CD4-positive, alpha-beta T cell treated with Interleukin-6 for 4 hours (primary cell): ENCODE measurements around the gene SRRM4.

ENCODE experiments used
- DNase-seq: peaks from one replicate; pipeline ENCODE4 v3.0.0-alpha.2; 2020; ENCODE audit warnings: mixed read lengths

SRRM4 gene

DNA sequence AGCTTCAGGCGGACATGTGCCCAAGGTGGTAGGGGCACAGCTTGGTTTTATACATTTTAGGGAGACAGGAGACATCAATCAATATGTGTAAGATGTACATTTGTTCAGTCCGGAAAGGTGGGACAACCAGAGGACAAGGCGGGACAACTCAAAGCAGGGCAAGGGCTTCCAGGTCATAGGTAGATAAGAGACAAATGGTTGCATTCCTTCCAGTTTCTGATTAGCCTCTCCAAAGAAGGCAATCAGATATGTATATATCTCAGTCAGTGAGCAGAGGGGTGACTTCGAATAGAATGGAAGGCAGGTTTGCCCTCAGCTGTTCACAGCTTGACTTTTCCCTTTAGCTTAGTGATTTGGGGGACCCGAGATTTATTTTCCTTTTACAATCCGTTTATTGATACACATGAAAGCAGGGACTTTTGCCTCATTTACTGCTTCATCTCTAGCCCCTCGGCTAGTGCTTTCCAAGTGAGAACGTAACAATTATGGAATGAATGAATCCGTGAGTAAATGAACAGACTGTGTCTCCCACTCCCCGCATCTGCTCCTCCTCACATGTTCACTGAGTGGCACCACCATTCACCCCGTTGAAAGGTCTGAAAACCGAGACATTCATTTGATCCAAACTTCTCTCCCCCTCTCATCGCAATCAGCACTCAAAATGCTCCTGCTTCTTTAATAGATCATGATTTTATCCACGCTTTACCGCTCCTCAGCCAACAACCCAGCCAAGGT, 190.5 kb downstream of the SRRM4 start:
- DNase-seq, result no peak

GRCh38 chr12:119175081-119175480, 193.7 kb downstream of the SRRM4 start:
- no peak for DNase-seq

DNA sequence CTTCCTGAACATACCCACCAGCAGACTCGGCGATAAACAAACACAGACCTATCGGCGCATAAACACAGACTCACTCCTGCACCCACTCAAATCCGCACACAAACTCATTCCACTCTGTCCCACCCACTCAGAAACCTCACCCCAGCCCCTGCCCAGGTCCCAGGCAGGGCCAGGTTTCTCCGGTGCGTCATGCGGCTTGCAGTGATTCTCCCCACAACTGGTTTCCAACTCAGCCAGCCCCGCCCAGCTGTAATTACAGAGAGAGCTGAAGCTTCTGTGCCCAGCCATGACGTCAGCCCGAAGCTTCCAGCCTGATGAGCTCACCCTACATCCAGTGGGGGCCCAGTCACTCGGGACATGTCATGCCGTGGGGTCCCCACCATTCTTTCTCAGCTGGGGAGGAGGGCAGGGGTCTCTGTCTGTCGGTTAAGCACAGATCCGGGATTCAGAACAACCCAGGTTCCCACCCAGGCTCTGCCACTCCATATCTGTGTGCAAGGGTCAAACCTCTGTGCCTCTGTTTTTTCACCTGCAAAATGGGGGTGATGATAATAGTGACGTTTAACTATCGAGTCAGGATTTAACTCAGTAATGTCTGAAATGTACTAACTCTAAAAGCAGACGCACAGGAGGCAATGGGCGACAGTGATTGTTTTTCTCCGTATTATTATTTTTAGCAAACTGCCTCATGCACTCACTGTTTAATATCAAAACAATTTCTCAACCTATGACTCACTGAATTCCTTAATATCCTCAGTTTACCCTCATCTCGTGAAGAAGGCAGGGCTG, 195.1 kb downstream of the SRRM4 start:
- no peak for DNase-seq

DNA sequence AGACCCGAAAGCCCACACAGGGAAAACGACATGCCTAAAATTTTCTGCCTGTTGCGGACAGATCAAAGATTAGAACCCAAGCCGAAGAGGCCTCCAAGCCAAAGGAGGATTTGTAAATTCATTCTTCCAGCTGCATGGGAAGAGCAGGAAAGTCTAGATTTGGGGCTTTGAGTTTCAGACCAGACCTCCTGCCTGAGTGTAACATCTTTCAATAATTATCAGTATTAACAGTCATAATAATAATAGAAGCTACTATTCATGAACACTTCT, 195.7 kb downstream of the SRRM4 start:
- no peak for DNase-seq

- no peak for DNase-seq
Observed at GRCh38 chr12:119177724-119178380, 196.5 kb downstream of the SRRM4 start.

GRCh38 chr12:119178544-119179334, 197.4 kb downstream of the SRRM4 start, which contains the start of gene HSPB8:
Gene HSPB8 (plus strand): TSS chr12:119178931. CDS start chr12:119179313, 382 bp downstream.
- no peak for DNase-seq

DNA sequence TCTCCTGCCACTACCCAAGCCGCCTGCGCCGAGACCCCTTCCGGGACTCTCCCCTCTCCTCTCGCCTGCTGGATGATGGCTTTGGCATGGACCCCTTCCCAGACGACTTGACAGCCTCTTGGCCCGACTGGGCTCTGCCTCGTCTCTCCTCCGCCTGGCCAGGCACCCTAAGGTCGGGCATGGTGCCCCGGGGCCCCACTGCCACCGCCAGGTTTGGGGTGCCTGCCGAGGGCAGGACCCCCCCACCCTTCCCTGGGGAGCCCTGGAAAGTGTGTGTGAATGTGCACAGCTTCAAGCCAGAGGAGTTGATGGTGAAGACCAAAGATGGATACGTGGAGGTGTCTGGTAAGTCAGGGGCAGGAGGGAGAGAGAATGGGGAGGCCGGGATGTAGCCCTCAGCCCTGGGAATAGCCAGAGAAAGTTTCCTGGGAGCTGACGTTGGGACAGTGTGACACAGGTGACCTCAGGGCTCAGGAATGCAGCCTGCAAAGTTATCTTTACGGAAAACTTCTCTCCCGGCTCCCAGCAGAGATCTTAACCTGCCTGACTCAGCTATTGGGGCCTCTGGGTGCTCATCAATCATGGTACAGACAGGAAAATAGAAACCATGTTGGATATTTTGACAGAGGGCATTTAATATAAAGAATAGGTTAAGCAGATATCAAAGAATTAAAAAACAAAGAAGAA, 198.1 kb downstream of the SRRM4 start:
- DNase-seq, result no peak

- no peak for DNase-seq
Observed at GRCh38 chr12:119180380-119181040, 199.2 kb downstream of the SRRM4 start.

DNA sequence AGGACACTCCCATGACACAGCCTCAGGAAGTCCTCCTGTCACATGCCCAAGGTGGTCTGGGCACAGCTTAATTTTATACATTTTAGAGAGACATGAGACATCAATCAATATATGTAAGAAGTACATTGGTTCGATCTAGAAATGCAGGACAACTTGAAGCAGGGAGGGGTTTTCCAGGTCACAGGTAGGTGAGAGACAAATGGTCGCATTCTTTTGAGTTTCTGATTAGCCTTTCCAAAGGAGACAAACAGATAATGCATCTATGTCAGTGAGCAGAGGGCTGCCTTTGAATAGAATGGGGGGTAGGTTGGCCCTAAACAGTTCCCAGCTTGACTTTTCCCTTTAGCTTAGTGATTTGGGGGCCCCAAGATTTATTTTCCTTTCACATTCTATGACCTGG, 199.9 kb downstream of the SRRM4 start:
- DNase-seq, result no peak

DNA sequence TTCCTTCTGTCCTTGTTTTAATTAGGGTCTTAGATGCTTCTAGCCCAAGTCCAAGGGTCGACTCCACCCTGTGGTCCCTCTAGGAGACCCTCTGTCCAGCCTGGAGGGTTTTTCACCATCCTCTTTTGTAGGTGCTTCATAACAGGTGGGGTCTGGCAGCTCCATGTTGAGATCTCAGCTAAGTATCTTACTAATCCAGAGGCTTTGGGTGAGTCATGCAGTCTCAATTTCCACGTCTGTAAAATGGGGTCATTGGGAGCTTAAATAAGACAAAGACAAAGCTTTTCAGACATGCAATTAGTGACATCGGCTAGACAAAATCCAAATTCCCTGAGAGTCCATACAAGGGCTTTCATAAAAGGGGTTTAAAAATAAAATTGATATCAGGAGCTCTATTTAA, 200.6 kb downstream of the SRRM4 start:
- DNase-seq, result no peak

- no peak for DNase-seq
Observed at GRCh38 chr12:119182701-119183493, 201.6 kb downstream of the SRRM4 start.

GRCh38 chr12:119183942-119184695, 202.8 kb downstream of the SRRM4 start:
- no peak for DNase-seq

- DNase-seq, result no peak
Observed at GRCh38 chr12:119195256-119195655, 213.9 kb downstream of the SRRM4 start.

- DNase-seq, result no peak
Observed at GRCh38 chr12:119198440-119198839, 217.1 kb downstream of the SRRM4 start.

- no peak for DNase-seq
Observed at GRCh38 chr12:119200601-119201000, 219.3 kb downstream of the SRRM4 start.

DNA sequence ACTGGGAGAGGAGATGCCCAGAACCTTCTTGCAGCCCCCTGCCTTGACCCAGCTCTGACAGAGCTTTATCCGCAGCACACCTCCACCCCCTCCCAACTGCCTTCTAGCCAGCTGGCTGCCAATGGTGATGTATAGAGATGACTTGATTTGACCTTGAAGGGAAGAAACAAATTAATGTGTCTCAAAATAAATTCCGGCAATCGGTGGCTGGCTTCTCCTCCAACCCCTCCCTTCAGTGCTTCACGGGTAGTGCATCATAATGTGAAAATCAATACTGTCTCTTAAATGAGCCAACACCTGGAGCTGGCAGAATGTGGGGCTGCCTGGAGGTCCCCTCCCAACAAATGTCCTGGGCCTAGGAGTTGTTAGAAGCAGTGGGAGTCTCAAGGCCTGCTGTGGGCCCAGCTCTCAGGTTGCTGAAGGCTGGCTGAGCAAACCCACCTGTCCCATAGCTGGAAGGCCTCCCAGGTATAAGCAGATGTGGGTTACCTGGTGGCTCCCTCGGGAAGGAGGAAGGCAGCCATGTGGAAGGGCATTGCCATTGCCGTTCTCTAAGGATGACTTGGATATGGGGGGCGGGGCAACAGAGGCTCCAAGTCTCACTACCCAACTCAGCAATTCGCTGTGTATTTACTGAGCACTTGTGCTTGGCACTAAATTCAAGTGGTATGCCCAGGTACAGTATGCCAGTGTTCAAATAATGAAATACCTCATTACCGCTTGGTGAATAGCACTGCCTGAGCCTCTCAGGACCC, 220.6 kb downstream of the SRRM4 start:
- DNase-seq, result no peak

GRCh38 chr12:119202544-119202943, 221.2 kb downstream of the SRRM4 start:
- no peak for DNase-seq

- DNase-seq, result no peak
Observed at GRCh38 chr12:119204131-119204530, 222.8 kb downstream of the SRRM4 start.

GRCh38 chr12:119204671-119205285, 223.4 kb downstream of the SRRM4 start:
- no peak for DNase-seq
